Activated CD8-positive, alpha-beta memory T cell treated with anti-CD3 and anti-CD28 coated beads, Interleukin-2, amount 50 U/mL, for 1 hour (primary cell): ENCODE data around the gene NPAS3.

ENCODE experiments used
- DNase-seq: peaks from one replicate; pipeline ENCODE4 v3.0.0-alpha.2; 2020; ENCODE audit errors: extremely low read depth

The NPAS3 gene

GRCh38 chr14:32938719-32939253 lies at the start of gene NPAS3:
Gene NPAS3 (plus strand): TSS chr14:32938879.
- DNase-seq = no peak

DNA sequence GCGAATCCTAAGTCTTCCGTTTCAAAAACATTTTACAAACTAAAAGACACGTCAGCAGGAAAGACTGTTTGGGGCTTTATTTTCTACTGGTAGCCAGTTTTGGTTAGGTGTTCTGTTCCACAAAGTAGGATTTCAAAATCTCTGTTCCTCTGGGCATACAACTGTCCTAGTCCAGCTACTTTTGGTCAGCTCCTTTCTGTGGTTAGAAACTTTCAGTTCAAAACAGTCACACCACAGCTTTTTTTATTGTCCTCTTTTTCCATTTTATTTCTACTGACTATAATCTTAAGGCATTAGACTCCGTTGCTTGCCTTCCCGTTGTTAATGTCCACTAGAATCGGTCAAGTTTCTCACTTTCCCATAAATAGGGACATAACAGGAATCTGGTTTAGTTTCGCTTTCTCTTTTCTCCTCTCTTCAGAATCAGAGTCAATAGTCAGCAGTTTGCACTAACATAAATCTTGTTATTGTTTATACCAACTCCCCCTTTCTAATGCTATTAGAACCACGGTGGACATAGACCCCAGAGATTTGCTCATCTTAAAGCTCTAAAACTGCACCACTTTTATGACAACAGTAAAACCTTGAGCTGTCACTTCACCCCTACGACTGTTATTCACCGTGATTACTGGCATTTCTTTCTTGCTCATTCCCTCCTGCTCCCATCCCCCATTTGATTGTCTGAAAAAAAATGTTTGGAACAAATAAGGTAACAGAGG lies 41.5 kb upstream of the NPAS3 start:
- DNase-seq = no peak

DNA sequence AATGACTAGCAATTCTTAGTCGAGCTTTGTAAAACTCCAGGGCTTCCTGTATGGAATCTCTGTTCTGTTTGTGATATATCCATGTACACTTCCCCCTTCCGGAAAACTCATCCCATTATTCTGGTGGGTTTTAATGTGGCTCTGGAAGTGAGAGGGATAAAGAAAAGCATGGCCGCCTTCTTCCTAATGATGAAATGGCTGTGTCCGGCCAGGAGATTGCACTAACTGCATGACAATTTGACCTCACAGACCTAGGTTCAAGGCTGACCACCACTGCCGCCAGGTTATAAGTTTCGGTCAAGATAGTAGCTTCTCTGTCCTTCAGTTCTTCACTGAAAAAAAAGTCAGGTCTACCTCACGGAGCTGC lies 41.0 kb upstream of the NPAS3 start:
- DNase-seq = no peak

- no peak for DNase-seq
Measured at GRCh38 chr14:32898876-32899275, 39.8 kb upstream of the NPAS3 start.

GRCh38 chr14:32900547-32900946 lies 38.1 kb upstream of the NPAS3 start:
- no peak for DNase-seq

DNA sequence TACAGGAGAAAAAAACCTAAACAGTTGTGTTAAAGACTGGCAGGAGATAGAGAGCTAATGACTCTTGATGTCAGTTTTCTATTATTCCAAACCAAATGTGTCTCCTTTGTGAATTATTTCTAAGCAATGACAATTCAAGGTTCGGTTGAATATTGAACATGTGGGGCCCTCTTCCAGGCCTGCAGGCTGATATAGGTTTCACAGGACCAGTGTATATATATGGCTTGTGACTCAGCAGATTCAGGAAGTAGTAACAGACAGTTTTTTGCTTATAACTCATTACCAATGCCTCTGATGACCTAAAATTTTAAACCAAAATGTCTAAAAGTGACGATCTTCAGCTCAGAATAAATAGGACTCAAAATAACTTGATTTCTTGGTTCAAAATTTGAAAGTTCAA lies 33.7 kb upstream of the NPAS3 start:
- DNase-seq = no peak

DNA sequence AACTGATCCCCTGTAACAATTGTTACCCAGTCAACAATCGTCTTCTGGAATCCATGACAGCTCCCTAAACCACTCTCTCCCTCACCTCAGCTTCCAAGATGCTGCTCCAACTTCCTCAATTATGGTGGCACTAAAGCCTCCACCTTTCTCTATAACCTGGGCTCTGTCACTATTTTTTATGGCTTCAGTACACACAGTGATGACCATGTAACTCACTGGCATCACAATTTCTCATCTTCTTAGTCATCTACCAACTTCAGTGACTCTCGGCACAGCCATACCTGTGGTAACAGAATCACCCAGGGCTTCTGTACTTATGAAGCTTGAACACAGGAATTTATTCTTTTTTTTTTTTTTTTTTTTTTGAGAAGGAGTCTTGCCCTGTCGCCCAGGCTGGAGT lies 32.0 kb upstream of the NPAS3 start:
- no peak for DNase-seq

DNA sequence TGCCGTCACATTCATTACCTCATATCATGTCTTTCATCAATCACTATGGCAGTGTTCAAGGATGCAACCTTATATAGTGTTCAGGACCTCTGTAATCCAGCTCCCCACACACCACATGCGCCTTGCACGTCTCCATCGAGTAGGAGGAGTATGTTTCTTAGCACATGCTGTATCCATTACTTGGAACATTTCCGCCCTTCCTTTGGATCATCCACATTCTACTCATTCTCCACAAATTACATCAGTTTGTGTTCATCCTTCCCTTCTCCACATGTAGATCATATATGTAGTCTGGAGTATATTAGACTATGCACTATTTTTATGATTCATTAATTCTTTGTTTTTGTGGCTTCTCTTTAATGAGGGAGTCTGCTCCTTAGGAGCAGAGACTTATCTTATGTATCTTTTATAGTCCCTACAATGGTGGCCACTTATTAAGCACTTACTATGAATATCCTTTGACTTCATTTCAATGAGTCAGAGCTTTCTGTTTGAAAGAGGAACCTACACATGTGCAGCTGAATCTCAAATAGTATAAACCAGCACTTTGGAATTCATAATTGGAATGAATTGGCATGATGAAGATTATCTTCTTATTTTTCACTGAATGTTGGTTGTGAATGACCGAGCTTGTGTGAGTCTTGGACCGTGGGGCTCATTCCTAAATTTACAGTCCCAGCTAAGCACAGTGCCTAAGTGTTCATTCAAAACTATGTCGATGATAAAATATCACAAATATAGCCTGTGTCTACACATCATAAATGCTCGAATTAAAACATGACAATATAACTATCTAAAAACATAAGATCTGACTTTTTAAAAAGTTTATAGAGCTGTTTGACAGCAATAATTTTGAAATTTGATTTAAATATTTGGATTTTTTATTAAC lies 30.2 kb upstream of the NPAS3 start:
- DNase-seq = no peak

GRCh38 chr14:32913725-32914124 lies 25.0 kb upstream of the NPAS3 start:
- DNase-seq = no peak

DNA sequence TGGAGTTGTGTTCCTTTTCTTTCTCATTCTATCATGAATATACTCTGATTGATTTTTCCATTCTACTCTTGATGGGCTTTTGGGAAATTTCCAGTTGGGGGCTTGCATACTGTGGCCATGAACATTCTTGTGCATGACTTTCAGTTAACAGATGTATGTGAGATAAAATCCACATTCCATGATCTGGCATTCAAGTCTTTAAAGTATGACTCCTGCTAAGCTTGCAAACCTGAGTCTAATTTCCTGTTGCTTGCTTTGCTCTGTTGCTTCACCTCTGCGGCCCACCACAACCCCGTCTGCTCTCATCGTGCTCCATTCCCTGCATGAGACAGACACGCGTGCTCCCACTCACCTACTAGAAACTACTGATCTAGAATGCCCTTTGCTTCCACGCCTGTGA lies 24.3 kb upstream of the NPAS3 start:
- no peak for DNase-seq

- no peak for DNase-seq
Measured at GRCh38 chr14:32920696-32921276, 17.9 kb upstream of the NPAS3 start.

DNA sequence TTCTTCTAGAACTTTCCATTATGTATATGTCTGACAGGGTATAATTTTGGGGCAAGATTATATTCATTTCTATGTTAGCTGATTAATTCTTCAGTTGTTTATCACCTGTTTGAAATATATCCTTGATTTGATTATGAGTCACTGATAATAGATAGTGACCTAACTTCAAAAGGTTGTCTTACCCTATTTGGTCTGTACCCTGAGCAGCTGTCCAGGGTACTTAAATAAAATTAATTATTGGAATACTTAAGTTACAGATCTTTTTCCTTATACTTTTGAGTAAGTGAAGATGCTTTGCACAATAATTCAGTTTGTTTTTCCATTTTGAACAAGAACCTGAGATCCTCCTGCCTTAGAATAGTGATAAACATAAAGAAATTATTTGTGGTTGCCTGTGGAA lies 13.2 kb upstream of the NPAS3 start:
- DNase-seq = no peak

GRCh38 chr14:32932302-32932913 lies 6.3 kb upstream of the NPAS3 start:
- DNase-seq = no peak

DNA sequence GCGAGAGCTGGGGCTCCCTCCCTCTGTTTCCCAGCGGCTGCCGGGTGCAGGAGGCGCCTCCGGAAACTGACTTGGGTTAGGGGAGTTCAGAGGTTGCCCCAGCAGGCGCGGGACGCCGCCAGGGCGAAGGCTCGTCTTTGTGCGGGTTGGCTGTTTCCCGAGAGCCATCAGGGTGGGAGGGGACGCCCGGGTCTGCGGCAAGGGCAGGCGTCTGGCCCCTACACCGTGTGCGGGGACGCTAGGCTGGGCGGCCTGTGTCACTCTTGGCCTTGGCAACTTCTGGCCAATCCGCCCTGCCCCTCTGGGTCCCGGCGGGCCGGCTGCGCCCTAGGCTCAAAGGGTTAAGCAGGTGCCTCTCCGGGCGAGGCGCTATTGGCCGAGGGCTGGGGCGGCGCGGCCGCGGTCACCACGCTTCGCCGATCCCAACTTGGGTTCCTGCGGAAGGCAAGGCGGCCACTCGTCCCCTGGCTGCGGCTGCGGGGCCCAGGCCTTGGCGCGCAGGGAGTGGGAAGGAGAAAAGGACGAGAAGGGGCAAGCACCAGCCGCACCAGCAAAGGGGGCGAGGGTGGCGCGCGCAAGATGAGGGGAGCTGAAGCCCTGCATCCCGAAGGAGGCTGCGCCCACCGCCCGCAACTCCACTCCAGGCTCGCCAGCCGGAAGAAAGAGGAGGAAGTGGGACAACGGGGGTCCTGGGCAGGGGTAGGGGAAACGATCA lies 5.6 kb upstream of the NPAS3 start:
- DNase-seq = no peak

DNA sequence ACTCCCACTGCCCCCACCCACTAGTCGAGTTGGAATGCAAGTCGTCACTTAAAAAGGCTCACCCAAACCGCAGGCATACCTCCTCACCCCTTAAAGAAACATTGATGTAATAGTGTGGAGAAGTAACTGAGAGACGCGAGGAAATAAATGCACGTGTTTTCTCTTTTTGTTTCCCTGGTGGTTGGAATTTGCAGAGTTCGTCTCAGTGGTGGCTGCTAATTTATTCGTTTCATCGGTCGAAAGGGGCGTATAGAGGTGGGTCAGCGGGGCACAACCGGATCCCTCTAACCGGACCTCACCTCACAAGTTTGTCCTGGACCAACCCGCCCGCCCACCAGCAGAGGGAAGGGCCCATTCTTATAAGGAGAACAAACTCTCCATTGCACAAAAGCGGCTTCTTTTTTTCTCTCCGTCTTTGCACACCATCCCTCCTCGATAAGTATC lies 5.0 kb upstream of the NPAS3 start:
- no peak for DNase-seq

- DNase-seq = no peak
Measured at GRCh38 chr14:32934073-32934880, 4.4 kb upstream of the NPAS3 start.

GRCh38 chr14:32934881-32935633 lies 3.6 kb upstream of the NPAS3 start:
- DNase-seq = no peak

DNA sequence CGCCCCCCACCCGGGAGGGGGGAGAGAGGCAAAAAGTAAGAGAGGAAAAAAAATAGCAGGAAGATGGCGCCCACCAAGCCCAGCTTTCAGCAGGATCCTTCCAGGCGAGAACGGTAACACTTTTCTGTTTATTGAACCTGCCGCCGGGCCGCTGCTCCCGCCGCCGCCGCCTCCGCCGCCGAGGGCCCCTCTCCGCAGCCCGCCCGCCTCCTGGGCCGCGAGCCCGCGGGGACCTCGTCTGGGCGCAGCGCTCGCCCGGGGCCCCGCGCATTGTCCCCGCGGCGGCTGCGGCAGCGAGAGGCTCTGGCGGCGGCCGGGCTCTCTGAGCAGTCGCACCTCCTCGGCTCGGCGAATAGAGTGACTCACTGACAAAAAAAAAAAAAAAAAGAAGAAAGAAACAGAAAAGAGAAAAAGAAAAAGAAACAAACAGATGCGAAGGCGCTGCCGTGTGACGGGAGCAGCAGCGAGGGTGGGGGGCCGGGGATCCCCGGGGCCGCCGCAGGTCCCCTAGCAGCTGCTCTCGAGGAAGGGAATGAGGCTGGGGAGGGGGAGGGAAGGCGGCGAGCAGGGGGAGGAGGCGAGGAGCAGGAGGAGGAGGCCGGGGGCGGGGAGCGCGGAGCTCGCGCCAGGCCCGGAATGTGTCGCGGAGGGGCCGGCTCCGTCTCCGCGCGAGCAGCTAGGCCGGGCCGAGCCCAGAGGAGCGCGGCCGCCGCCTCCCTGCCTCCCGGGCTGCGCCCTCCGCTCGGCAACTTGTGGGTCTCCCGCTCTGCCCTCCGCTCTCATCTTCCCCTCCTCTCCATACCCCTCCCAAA lies 781 bp downstream of the NPAS3 start:
- no peak for DNase-seq

DNA sequence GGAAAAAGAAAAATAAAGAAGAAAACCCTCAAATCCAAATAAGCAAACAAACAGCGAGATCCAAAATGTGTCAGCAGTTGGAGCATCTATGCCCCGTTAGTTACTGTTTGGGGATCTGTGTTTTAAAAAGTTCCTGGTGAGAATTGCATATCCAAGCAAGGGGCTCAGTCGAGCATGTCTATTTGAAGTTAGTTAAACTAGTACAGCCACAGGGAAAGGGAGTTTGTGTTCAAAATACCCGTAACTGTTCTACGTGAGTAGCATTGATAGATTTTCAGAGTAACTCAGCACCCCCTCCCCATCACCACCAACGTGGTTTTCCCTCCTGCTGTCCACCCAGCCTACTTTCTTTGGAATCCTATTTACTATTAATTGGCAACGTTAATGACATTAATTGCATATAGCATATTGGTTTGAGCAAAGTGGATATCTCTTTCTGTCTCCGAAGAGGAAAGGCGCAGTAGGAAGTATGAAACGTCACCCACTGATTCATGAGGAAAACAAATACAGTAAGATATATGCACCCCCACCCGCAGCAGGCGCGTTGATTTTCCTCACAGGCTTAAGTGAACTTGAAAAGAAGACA lies 1.5 kb downstream of the NPAS3 start:
- no peak for DNase-seq
